Measurements from ENCODE around the gene XCL2. TPM values are rescaled to one million over a fixed set of nuclear protein-coding genes. Genes with fewer than 3 reads are reported as not detected.

The XCL2 gene
- total and polyA plus RNA-seq, 3 experiments from 2014 or later: 90.6 to 350 (median 316) TPM

DNA sequence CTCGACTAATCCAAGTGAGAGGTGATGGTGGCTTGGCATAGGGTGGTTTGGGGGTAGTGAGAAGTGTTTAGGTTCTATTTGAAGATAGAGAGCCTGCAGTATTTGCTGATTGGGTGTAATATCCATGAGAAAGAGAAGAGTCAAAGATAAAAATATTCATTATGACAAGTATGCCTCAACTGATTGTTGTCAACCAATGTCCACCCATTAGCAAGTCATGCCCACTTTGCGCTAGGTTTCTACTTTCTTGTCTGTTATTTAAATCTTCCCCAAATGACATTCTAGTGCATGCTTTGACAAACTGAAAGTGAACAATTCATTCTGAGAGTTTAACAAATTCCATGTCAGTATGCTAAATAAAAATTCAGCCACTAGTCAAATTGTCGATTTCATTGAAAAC is 28.8 kb upstream of the XCL2 start:
- ChIA-PET CTCF (interaction anchor here (0.9 kb wide), 1 partner anchor 133 kb away, joined by 3 read pairs; no protein-coding TSS in a partner anchor), POLR2A (no interaction called here)
- Histone ChIP-seq H3K27ac (ENCODE audit: low read depth, low read length) (no peak overlapping the region), H3K4me1 (ENCODE audit: insufficient read depth, low read length) (no peaks in the 10 kb centered on the region), H3K36me3 (ENCODE audit: insufficient read depth, low read length) (no peaks in the 10 kb centered on the region), H3K4me3 (ENCODE audit: low read length) (no peak overlapping the region), H3K9me3 (ENCODE audit: low read length) (no peaks in the 10 kb centered on the region), H3K27me3 (ENCODE audit: insufficient read depth, low read length, poor library complexity, severe bottlenecking) (no peaks in the 10 kb centered on the region)
- Mint-ChIP-seq H3K27me3 (peaks cover 0 to 2% of the 10 kb centered on the region in 2 donors), H3K36me3 (peaks cover 0 to 1% (median 0%) of the 10 kb centered on the region in 3 donors), H3K4me3 (no peak overlapping the region), H3K27ac (peak overlapping the region in 1 of 8 donors; percentile 0), H3K9me3 (no peaks in the 10 kb centered on the region), H3K4me1 (peaks cover 25 to 40% (median 34%) of the 10 kb centered on the region in 3 donors)
- DNase-seq: no peak

DNA sequence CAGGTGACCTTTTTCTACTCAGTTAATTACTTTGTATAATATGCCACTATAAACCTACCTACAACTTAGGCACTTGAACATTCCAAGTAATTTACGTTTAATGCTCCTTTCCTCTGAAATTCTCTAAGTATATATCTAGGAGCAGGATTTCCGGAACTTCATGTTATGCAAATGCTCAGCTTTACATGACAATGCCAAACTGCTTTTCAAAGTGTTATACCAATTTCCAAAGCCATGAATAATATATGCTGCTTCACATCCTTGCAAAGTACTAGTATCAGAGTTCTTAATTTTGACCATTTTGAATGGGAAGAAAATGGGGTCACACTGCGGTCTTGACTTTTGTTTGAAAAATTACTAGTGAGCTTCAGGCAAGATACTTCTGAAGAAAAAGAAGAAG is 26.9 kb upstream of the XCL2 start:
- no peaks in the 10 kb centered on the region for H3K36me3 ChIP-seq (ENCODE audit: insufficient read depth, low read length)
- POLR2A ChIA-PET: no interaction called here
- CTCF ChIA-PET: interaction anchor here (1.1 kb wide), 1 partner anchor 228 kb away, joined by 3 read pairs; no protein-coding TSS in a partner anchor

DNA sequence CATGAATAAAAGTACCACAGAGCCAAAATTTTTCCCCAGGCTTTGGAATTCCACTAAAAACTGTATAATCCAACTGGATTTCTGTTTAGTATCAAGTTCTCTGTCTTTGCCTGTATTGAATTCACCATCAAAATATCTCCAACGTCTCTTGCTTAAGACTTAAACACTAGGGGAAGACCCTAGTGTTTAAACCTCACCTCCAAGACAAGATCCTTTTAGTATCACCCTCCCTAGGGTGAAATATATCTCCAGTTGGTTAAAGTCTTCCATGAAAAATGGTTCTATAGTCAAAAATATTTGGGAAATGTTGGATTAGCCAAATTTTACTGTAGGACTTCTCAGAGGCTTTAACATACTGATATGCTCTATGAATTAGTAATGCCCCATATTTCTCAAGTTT is 24.5 kb upstream of the XCL2 start:
- H3K4me1 ChIP-seq (ENCODE audit: insufficient read depth, low read length): no peaks in the 10 kb centered on the region
- no peak overlapping the region for H3K4me3 Mint-ChIP-seq
- H3K9me3 ChIP-seq (ENCODE audit: low read length): no peaks in the 10 kb centered on the region
- no peaks in the 10 kb centered on the region for H3K27me3 ChIP-seq (ENCODE audit: insufficient read depth, low read length, poor library complexity, severe bottlenecking)
- no peak overlapping the region for H3K4me3 ChIP-seq (ENCODE audit: low read length)
- no peak overlapping the region for H3K27ac ChIP-seq (ENCODE audit: low read depth, low read length)
- H3K27me3 Mint-ChIP-seq: peaks cover 0 to 2% of the 10 kb centered on the region in 2 donors
- peaks cover 0 to 3% (median 0%) of the 10 kb centered on the region in 5 donors for H3K9me3 Mint-ChIP-seq
- POLR2A ChIA-PET: no interaction called here
- no peak for DNase-seq
- H3K36me3 ChIP-seq (ENCODE audit: insufficient read depth, low read length): no peaks in the 10 kb centered on the region
- peaks cover 0 to 10% (median 7%) of the 10 kb centered on the region in 3 donors for H3K4me1 Mint-ChIP-seq
- no peaks in the 10 kb centered on the region for H3K36me3 Mint-ChIP-seq
- no peak overlapping the region for H3K27ac Mint-ChIP-seq
- CTCF ChIA-PET: interaction anchor here (1.2 to 1.4 kb wide), 3 partner anchors 14 to 129 kb away, joined by 3 to 4 read pairs (median 3); no protein-coding TSS in a partner anchor

More for the DNA sequence above, 26.9 kb upstream of the XCL2 start:
- Mint-ChIP-seq H3K27ac (no peak overlapping the region), H3K4me3 (no peak overlapping the region), H3K36me3 (no peaks in the 10 kb centered on the region), H3K9me3 (no peaks in the 10 kb centered on the region), H3K27me3 (peaks cover 0 to 2% of the 10 kb centered on the region in 2 donors), H3K4me1 (peaks cover 16 to 26% (median 24%) of the 10 kb centered on the region in 3 donors)
- no peak overlapping the region for H3K27ac ChIP-seq (ENCODE audit: low read depth, low read length)
- H3K27me3 ChIP-seq (ENCODE audit: insufficient read depth, low read length, poor library complexity, severe bottlenecking): no peaks in the 10 kb centered on the region
- no peak overlapping the region for H3K4me3 ChIP-seq (ENCODE audit: low read length)
- H3K4me1 ChIP-seq (ENCODE audit: insufficient read depth, low read length): no peaks in the 10 kb centered on the region
- no peaks in the 10 kb centered on the region for H3K9me3 ChIP-seq (ENCODE audit: low read length)
- DNase-seq: no peak

DNA sequence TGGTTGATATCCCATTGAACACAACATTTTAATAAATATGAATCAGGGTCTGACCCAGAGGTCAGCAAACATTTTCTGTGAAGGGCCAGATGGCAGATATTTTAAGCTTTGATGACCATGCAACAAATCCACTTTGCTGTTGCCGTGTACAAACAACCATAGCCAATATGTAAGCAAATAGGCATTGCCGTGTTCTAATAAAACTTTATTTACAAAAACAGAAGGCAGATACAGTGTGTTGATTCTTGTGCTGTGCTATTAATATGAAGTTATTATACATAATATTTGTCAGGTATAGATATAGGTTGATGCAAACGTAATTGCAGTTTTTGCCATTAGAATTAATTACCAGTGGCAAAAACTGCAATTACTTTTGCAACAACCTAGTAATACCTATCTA is 23.8 kb upstream of the XCL2 start:
- no peaks in the 10 kb centered on the region for H3K9me3 ChIP-seq (ENCODE audit: low read length)
- CTCF ChIA-PET: interaction anchor here (1.2 kb wide), 1 partner anchor 123 kb away, joined by 3 read pairs; no protein-coding TSS in a partner anchor
- Mint-ChIP-seq H3K27me3 (peaks cover 0 to 2% of the 10 kb centered on the region in 2 donors), H3K27ac (no peak overlapping the region), H3K4me3 (no peak overlapping the region), H3K4me1 (peaks cover 0 to 7% (median 7%) of the 10 kb centered on the region in 3 donors), H3K36me3 (no peaks in the 10 kb centered on the region), H3K9me3 (peaks cover 0 to 3% (median 0%) of the 10 kb centered on the region in 5 donors)
- H3K27me3 ChIP-seq (ENCODE audit: insufficient read depth, low read length, poor library complexity, severe bottlenecking): no peaks in the 10 kb centered on the region
- POLR2A ChIA-PET: no interaction called here
- DNase-seq: no peak
- no peaks in the 10 kb centered on the region for H3K4me1 ChIP-seq (ENCODE audit: insufficient read depth, low read length)
- no peaks in the 10 kb centered on the region for H3K36me3 ChIP-seq (ENCODE audit: insufficient read depth, low read length)
- no peak overlapping the region for H3K27ac ChIP-seq (ENCODE audit: low read depth, low read length)
- H3K4me3 ChIP-seq (ENCODE audit: low read length): no peak overlapping the region

DNA sequence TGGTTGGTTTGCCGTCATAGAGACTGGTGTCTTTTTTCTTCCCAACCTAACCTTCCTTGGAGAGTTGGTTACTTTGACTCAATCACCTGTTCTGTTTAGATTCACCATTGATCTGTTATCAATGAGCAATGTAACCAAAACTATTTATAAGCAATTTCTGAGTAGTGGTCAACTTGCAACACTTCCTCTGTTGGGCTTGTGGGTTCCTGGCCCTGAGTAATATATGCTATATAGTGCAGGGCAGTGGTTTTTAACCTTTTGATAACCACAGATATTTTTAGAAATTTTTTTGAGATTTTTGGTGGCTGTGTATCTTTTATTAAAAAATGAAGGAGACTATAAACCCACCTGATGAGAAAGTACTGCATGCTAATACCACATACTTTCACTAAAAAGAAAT is 23.2 kb upstream of the XCL2 start:
- Mint-ChIP-seq H3K9me3 (peaks cover 0 to 3% (median 0%) of the 10 kb centered on the region in 5 donors), H3K4me3 (no peak overlapping the region), H3K36me3 (no peaks in the 10 kb centered on the region), H3K27ac (no peak overlapping the region), H3K4me1 (peaks cover 0 to 3% (median 2%) of the 10 kb centered on the region in 3 donors), H3K27me3 (peaks cover 0 to 2% of the 10 kb centered on the region in 2 donors)
- no peaks in the 10 kb centered on the region for H3K36me3 ChIP-seq (ENCODE audit: insufficient read depth, low read length)
- H3K4me1 ChIP-seq (ENCODE audit: insufficient read depth, low read length): no peaks in the 10 kb centered on the region
- POLR2A ChIA-PET: no interaction called here
- no peak overlapping the region for H3K27ac ChIP-seq (ENCODE audit: low read depth, low read length)
- H3K27me3 ChIP-seq (ENCODE audit: insufficient read depth, low read length, poor library complexity, severe bottlenecking): no peaks in the 10 kb centered on the region
- DNase-seq: no peak
- CTCF ChIA-PET: interaction anchor here (1.2 kb wide), 1 partner anchor 123 kb away, joined by 3 read pairs; no protein-coding TSS in a partner anchor
- H3K9me3 ChIP-seq (ENCODE audit: low read length): no peaks in the 10 kb centered on the region
- no peak overlapping the region for H3K4me3 ChIP-seq (ENCODE audit: low read length)

- peaks cover 0 to 3% (median 0%) of the 10 kb centered on the region in 3 donors for H3K36me3 Mint-ChIP-seq
- H3K36me3 ChIP-seq (ENCODE audit: insufficient read depth, low read length): no peaks in the 10 kb centered on the region
- no peaks in the 10 kb centered on the region for H3K4me1 ChIP-seq (ENCODE audit: insufficient read depth, low read length)
- H3K9me3 Mint-ChIP-seq: peaks cover 0 to 3% (median 0%) of the 10 kb centered on the region in 5 donors
- CTCF ChIA-PET: no interaction called here
- H3K27me3 Mint-ChIP-seq: peaks cover 0 to 2% of the 10 kb centered on the region in 2 donors
- POLR2A ChIA-PET: no interaction called here
- H3K27me3 ChIP-seq (ENCODE audit: insufficient read depth, low read length, poor library complexity, severe bottlenecking): no peaks in the 10 kb centered on the region
- no peak overlapping the region for H3K4me3 Mint-ChIP-seq
- no peak overlapping the region for H3K27ac Mint-ChIP-seq
- H3K4me3 ChIP-seq (ENCODE audit: low read length): no peak overlapping the region
- DNase-seq: no peak
- no peak overlapping the region for H3K27ac ChIP-seq (ENCODE audit: low read depth, low read length)
- H3K4me1 Mint-ChIP-seq: peaks cover 0 to 3% (median 0%) of the 10 kb centered on the region in 3 donors
- no peaks in the 10 kb centered on the region for H3K9me3 ChIP-seq (ENCODE audit: low read length)
These were observed 22.0 kb upstream of the XCL2 start for GRCh38 chr1:168565825-168566224.

- peaks cover 6% of the 10 kb centered on the region for H3K4me1 ChIP-seq (ENCODE audit: insufficient read depth, low read length)
- no peak overlapping the region for H3K27ac Mint-ChIP-seq
- H3K27me3 ChIP-seq (ENCODE audit: insufficient read depth, low read length, poor library complexity, severe bottlenecking): no peaks in the 10 kb centered on the region
- peaks cover 0 to 3% (median 0%) of the 10 kb centered on the region in 5 donors for H3K9me3 Mint-ChIP-seq
- H3K36me3 ChIP-seq (ENCODE audit: insufficient read depth, low read length): no peaks in the 10 kb centered on the region
- ChIA-PET CTCF (interaction anchor here (1.1 kb wide), 1 partner anchor 123 kb away, joined by 3 read pairs; no protein-coding TSS in a partner anchor), POLR2A (no interaction called here)
- no peak overlapping the region for H3K4me3 ChIP-seq (ENCODE audit: low read length)
- H3K27ac ChIP-seq (ENCODE audit: low read depth, low read length): no peak overlapping the region
- no peaks in the 10 kb centered on the region for H3K27me3 Mint-ChIP-seq
- no peak for DNase-seq
- H3K36me3 Mint-ChIP-seq: peaks cover 0 to 7% (median 0%) of the 10 kb centered on the region in 3 donors
- H3K4me1 Mint-ChIP-seq: peaks cover 9 to 14% (median 14%) of the 10 kb centered on the region in 3 donors
- H3K4me3 Mint-ChIP-seq: no peak overlapping the region
- H3K9me3 ChIP-seq (ENCODE audit: low read length): no peaks in the 10 kb centered on the region
These were observed 18.2 kb upstream of the XCL2 start for GRCh38 chr1:168561989-168562388.

DNA sequence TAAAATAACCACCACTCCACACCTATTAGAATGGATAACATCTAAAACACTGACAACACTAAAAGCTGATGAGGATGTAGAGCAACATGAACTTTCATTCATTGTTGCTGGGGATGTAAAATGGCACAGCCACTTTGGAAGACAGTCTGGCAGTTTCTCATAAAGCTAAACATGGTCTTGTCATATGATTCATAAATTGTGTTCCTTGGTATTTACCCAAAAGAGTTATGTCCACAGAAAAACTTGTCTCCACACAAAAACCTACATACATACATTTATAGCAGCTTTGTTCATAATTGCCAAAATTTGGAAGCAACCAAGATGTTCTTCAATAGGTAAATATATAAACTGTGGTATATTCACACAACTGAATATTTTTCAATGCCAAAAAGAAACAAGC is 16.6 kb upstream of the XCL2 start:
- Mint-ChIP-seq H3K27me3 (no peaks in the 10 kb centered on the region), H3K27ac (peak overlapping the region in 1 of 8 donors; percentile 11), H3K4me1 (peaks cover 25 to 30% (median 30%) of the 10 kb centered on the region in 3 donors), H3K9me3 (peaks cover 0 to 3% (median 0%) of the 10 kb centered on the region in 5 donors), H3K4me3 (no peak overlapping the region), H3K36me3 (peaks cover 0 to 7% (median 0%) of the 10 kb centered on the region in 3 donors)
- H3K4me3 ChIP-seq (ENCODE audit: low read length): no peak overlapping the region
- H3K27ac ChIP-seq (ENCODE audit: low read depth, low read length): no peak overlapping the region
- POLR2A ChIA-PET: no interaction called here
- no peaks in the 10 kb centered on the region for H3K9me3 ChIP-seq (ENCODE audit: low read length)
- H3K36me3 ChIP-seq (ENCODE audit: insufficient read depth, low read length): no peaks in the 10 kb centered on the region
- no peak for DNase-seq
- CTCF ChIA-PET: interaction anchor here (1.4 kb wide), 1 partner anchor 218 kb away, joined by 3 read pairs; no protein-coding TSS in a partner anchor
- H3K27me3 ChIP-seq (ENCODE audit: insufficient read depth, low read length, poor library complexity, severe bottlenecking): no peaks in the 10 kb centered on the region
- H3K4me1 ChIP-seq (ENCODE audit: insufficient read depth, low read length): peaks cover 16% of the 10 kb centered on the region

Data from CD8-positive, alpha-beta memory T cell (primary cell).